Measurements from ENCODE around the gene PKD2. TPM values are rescaled to one million over a fixed set of nuclear protein-coding genes. Genes with fewer than 3 reads are reported as not detected.
A peak's percentile ranks its signal among the peaks of the same experiment; 100 is the strongest.

Gene PKD2
- total and polyA plus RNA-seq, 2 of the 4 experiments (the other 2 are of a cell fraction): 43.8 to 51.3 TPM

DNA sequence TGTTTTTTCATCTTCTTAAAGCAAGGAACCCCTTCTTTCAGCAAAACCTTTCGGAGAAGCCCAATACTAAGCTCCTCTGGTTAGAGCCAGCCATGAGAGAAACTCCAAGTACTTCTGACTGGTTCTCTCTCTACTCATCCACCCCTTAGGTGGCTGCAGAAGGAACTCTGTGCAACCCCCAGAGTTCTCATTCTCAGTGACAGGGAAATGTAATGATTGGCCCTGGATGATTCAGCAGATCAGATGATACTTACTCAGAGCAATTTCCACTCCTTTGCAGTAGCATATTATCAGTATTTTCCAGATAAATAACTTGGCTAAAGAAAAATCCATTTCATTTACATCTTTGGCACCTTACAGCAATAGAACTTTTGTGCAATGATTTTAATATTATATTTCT is 28.8 kb upstream of the PKD2 start:
- no peak overlapping the region for H2BK20ac ChIP-seq (ENCODE audit: low read depth, low read length)
- H3K4me1 ChIP-seq (ENCODE audit: control insufficient read depth, insufficient read depth, low read length): no peaks in the 10 kb centered on the region
- H2AFZ ChIP-seq (replicated peaks; ENCODE audit: low read length, poor library complexity): no peak overlapping the region
- no peak overlapping the region for H4K8ac ChIP-seq (ENCODE audit: low read depth in 2 of 2, low read length in 2 of 2)
- no peaks in the 10 kb centered on the region for H3K79me1 ChIP-seq (ENCODE audit: low read depth in 1 of 2, low read length in 2 of 2)
- BruUV-seq (replicated peaks): no TSS peak
- in situ Hi-C loops (cut with MboI; ENCODE audit: low sequenced_read_pairs): loop anchor here (10.0 kb wide), 1 partner anchor 124 kb away; no protein-coding TSS in a partner anchor
- H2AK9ac ChIP-seq (replicated peaks; ENCODE audit: low read depth, low read length, poor library complexity): no peak overlapping the region
- TF ChIP-seq CEBPB (IDR thresholded peaks at IDR 0.05; ENCODE audit: low read depth, low read length): no peak
- TF ChIP-seq, protein P1, sequence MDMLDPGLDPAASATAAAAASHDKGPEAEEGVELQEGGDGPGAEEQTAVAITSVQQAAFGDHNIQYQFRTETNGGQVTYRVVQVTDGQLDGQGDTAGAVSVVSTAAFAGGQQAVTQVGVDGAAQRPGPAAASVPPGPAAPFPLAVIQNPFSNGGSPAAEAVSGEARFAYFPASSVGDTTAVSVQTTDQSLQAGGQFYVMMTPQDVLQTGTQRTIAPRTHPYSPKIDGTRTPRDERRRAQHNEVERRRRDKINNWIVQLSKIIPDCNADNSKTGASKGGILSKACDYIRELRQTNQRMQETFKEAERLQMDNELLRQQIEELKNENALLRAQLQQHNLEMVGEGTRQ (IDR thresholded peaks at IDR 0.05; ENCODE audit: low read depth, low read length): no peak
- dilution Hi-C loops (cut with HindIII; ENCODE audit: low sequenced_read_pairs, unreplicated experiment): no loop called here
- H4K20me1 ChIP-seq (ENCODE audit: insufficient read depth, low read length): no peaks in the 10 kb centered on the region
- H3K14ac ChIP-seq (replicated peaks; ENCODE audit: low read depth, low read length): no peak overlapping the region
- ATAC-seq (ENCODE audit: low read depth) (no peak), DNase-seq (peak; percentile 62)
- no peak overlapping the region for H4K91ac ChIP-seq (ENCODE audit: insufficient read depth, low read depth, low read length)
- intact Hi-C loops (cut with micrococcal nuclease): no loop called here
- H2BK120ac ChIP-seq (ENCODE audit: low read depth, low read length): no peak overlapping the region
- H3K27ac ChIP-seq (ENCODE audit: insufficient read depth, low read length): no peak overlapping the region
- no peak overlapping the region for H2BK15ac ChIP-seq (ENCODE audit: low read depth, low read length)
- no peaks in the 10 kb centered on the region for H3K9me1 ChIP-seq (ENCODE audit: insufficient read depth, low read length)
- H3K4me3 ChIP-seq (ENCODE audit: insufficient read depth, low read depth, low read length): no peak overlapping the region
- H3K23ac ChIP-seq (ENCODE audit: low read depth, low read length): no peak overlapping the region
- H2BK5ac ChIP-seq (ENCODE audit: low read depth, low read length, poor library complexity, severe bottlenecking): no peak overlapping the region
- no peaks in the 10 kb centered on the region for H3K9me3 ChIP-seq (ENCODE audit: control insufficient read depth, insufficient read depth, low read length)
- H4K5ac ChIP-seq (ENCODE audit: low read depth, low read length): no peak overlapping the region
- H2AK5ac ChIP-seq (ENCODE audit: low read depth, low read length): no peak overlapping the region
- H3K9ac ChIP-seq (ENCODE audit: low read depth, low read length): no peak overlapping the region
- ChIA-PET POLR2A (ENCODE audit: unreplicated experiment) (no interaction called here), CTCF (no interaction called here)
- no peak overlapping the region for H3K18ac ChIP-seq (ENCODE audit: low read depth, low read length)
- H3K4me2 ChIP-seq (ENCODE audit: low read depth, low read length): no peak overlapping the region
- H3K4ac ChIP-seq (ENCODE audit: low read depth, low read length): no peak overlapping the region
- H3K27me3 ChIP-seq (ENCODE audit: control insufficient read depth, insufficient read depth, low read length): peaks cover 7% of the 10 kb centered on the region
- no peaks in the 10 kb centered on the region for H3K36me3 ChIP-seq (ENCODE audit: control insufficient read depth, insufficient read depth, low read length)
- H3K56ac ChIP-seq (ENCODE audit: extremely low read depth, insufficient read depth, low read length): no peak overlapping the region
- WGBS, 2 experiments (ENCODE audit: extremely low coverage in 2 of 2, insufficient read length in 1 of 2): no CpG with 5 or more reads among the region's 1 CpG

All from IMR-90 (cell line).